WI38 (cell line): ENCODE data around the gene PROX2.

Experiments
- H3K4me3 ChIP-seq: 2 replicates; pipeline ENCODE4 v1.5.1; 2011; ENCODE audit warnings: low read depth, mild to moderate bottlenecking, control low read depth, low read length
- CTCF ChIP-seq: IDR thresholded peaks from 2 replicates; pipeline ENCODE4 v1.5.1; 2012; ENCODE audit warnings: low read depth, mild to moderate bottlenecking, control low read depth, low read length

Gene PROX2, protein sequence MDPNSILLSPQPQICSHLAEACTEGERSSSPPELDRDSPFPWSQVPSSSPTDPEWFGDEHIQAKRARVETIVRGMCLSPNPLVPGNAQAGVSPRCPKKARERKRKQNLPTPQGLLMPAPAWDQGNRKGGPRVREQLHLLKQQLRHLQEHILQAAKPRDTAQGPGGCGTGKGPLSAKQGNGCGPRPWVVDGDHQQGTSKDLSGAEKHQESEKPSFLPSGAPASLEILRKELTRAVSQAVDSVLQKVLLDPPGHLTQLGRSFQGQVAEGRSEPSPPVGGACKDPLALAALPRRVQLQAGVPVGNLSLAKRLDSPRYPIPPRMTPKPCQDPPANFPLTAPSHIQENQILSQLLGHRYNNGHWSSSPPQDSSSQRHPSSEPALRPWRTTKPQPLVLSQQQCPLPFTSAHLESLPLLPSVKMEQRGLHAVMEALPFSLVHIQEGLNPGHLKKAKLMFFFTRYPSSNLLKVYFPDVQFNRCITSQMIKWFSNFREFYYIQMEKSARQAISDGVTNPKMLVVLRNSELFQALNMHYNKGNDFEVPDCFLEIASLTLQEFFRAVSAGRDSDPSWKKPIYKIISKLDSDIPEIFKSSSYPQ

GRCh38 chr14:74875941-74876913 lies at the start of gene PROX2:
Gene PROX2 (minus strand): TSS chr14:74876145. CDS start chr14:74863834, 12,311 bp downstream.
- no peak within 1 kb of the TSS for H3K4me3 ChIP-seq
- no peak for TF ChIP-seq CTCF

DNA sequence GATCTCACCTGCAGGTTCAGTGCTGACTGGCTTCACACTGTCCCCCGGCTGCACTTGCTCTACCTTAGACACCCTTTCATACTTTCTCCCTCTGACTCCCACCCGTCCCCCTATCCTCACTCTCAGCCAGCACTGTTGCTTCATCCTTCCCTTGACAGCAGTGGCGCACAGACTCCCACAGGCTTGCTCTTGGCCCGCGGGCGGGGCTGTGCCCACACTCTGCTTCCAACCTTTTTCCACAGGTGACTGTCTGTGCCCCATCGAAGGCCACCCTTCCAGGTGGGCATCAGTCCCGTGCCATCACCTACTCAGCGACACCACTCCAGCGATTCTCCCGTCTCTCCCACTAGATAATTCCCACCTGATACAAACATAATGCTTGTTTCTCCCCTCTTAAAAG lies 48.1 kb upstream of the PROX2 start:
- H3K4me3 ChIP-seq = no peak overlapping the region
- TF ChIP-seq CTCF = no peak

- no peak for TF ChIP-seq CTCF
- peak within 1 kb of the TSS; percentile 50 for H3K4me3 ChIP-seq
These were observed 46.9 kb upstream of the PROX2 start, which contains the start of gene RPS6KL1 for GRCh38 chr14:74922752-74923401. Gene RPS6KL1 (minus strand): TSS chr14:74923260. CDS start chr14:74921541, 1,719 bp downstream.

DNA sequence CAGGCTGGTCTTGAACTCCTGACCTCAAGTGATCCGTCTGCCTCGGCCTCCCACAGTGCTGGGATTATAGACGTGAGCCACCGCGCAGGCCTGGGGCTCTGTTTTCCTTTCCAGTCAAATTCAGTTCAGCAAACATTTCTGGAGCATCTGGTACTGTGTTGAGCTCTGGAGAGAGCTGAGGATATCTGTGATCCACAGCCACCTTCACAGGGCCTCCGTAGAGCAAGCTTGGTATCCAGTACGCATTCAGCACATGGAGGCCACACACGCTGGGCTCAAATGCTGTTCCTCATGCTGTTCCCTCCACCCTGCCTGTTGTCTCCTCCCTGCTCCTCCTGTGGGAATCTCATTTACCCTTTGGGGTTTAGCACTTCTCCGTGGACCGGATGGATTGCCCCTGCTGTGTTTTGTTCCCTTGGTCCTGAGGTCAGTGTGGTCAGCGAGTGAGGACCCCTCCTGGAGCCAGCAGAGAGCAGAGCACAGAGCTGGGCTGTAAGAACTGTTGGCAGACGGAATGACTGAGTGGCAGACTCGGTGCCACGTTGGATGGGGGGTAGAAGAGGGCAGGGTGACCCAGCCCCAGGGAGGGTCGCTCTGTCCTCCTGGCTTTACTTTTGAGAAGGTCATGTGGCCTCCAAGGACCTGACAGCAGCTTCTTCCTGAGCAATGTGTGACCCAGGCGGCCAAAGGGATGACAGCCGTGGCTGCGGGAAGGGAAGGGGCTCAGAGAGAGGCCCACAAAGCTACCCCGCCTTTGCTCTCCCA lies 46.2 kb upstream of the PROX2 start:
- no peak for TF ChIP-seq CTCF
- H3K4me3 ChIP-seq = no peak overlapping the region

DNA sequence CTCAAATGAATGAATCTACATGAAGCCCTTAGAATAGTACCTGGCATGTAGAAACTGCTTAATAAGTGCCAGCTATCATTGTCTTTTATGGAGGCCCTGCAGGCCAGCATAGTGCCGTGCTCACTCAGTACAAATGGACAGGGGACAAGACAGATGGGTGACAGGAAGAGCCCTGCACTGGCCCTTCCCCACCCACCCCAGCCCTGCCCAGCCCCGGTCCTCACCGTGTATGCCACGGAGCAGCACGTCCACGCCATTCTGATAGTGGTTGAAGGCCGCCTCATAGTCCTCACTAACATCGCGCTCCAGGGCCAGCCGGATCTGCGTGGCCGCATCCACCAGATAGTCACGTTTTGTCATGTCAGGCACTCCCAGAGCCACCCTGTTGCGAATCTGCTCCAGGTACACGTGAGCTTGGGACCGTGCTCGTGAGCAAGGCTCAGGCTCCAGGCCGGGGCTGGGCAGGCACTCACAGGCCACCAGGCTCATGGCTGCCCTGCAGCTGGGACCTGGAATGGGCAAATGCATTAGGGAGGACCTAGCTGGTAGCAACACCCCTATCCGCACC lies 45.2 kb upstream of the PROX2 start:
- TF ChIP-seq CTCF = no peak

GRCh38 chr14:74920281-74920680 lies 44.3 kb upstream of the PROX2 start:
- no peak overlapping the region for H3K4me3 ChIP-seq
- TF ChIP-seq CTCF = no peak

More for the DNA sequence above, 45.2 kb upstream of the PROX2 start:
- H3K4me3 ChIP-seq = no peak overlapping the region
